ENCODE data around the gene ITFG2. TPM values are rescaled to one million over a fixed set of nuclear protein-coding genes. Genes with fewer than 3 reads are reported as not detected.
"Not testable (repeated sequence)": the region's sequence is repeated elsewhere in the genome, so short reads cannot be mapped to it uniquely, and the experiment has no call there.

Gene ITFG2
- total and polyA plus RNA-seq, 2 of the 13 experiments (the other 11 are each of a cell fraction or from before 2014, with no cell fraction given): 14.8 to 15.5 TPM

GRCh38 chr12:2770544-2770943 lies 41.9 kb upstream of the ITFG2 start:
- H3K27ac ChIP-seq (ENCODE audit: extremely low read length, insufficient read depth, low read length); DNase-seq (ENCODE audit: low spot score); H2AFZ ChIP-seq (ENCODE audit: low read length); in situ Hi-C loops (cut with HindIII; ENCODE audit: extremely low pct_ligation_motif_present, low pct_unique_long_range_greater_than_20kb); ATAC-seq; BruUV-seq (replicated peaks); H3K4me2 ChIP-seq (ENCODE audit: low read depth, low read length); H3K79me2 ChIP-seq (ENCODE audit: insufficient read depth, low read length); H3K4me3 ChIP-seq (replicated peaks in 1 of 3; ENCODE audit: insufficient read depth in 1 of 3, low read depth in 2 of 3, low read length in 3 of 3); CTCF ChIA-PET (ENCODE audit: low intra/inter-chr PET ratio, low total read pairs); H3K36me3 ChIP-seq (replicated peaks in 1 of 2; ENCODE audit: control insufficient read depth in 1 of 2, insufficient read depth in 2 of 2, low read length in 2 of 2); H3K9ac ChIP-seq (ENCODE audit: insufficient read depth, low read depth, low read length); H3K4me1 ChIP-seq (ENCODE audit: insufficient read depth, low read length); POLR2A ChIA-PET; H3K9me3 ChIP-seq (ENCODE audit: low read length); H4K20me1 ChIP-seq (ENCODE audit: insufficient read depth, low read length); intact Hi-C loops (cut with micrococcal nuclease; ENCODE audit: unreplicated experiment); FAIRE-seq: not testable (repeated sequence)
- WGBS (ENCODE audit: low lambda C conversion rate): 64% methylated on average over 3 of the region's 3 CpGs
- H3K27me3 ChIP-seq (ENCODE audit: control insufficient read depth in 1 of 2, insufficient read depth in 2 of 2, low read length in 2 of 2): peaks cover 7 to 43% of the 10 kb centered on the region in 2 experiments; a peak in 4 of 5 replicates

GRCh38 chr12:2772370-2772769 lies 40.1 kb upstream of the ITFG2 start:
- H3K9ac ChIP-seq (ENCODE audit: insufficient read depth, low read depth, low read length): no peak overlapping the region
- 18% methylated on average over 4 of the region's 4 CpGs for WGBS (ENCODE audit: low lambda C conversion rate)
- no TSS peak for BruUV-seq (replicated peaks)
- FAIRE-seq (no peak), ATAC-seq (no peak), DNase-seq (ENCODE audit: low spot score) (no peak)
- no peaks in the 10 kb centered on the region for H3K79me2 ChIP-seq (ENCODE audit: insufficient read depth, low read length)
- H3K36me3 ChIP-seq (replicated peaks in 1 of 2; ENCODE audit: control insufficient read depth in 1 of 2, insufficient read depth in 2 of 2, low read length in 2 of 2): no peaks in the 10 kb centered on the region
- in situ Hi-C loops (cut with HindIII; ENCODE audit: extremely low pct_ligation_motif_present, low pct_unique_long_range_greater_than_20kb) (no loop called here), intact Hi-C loops (cut with micrococcal nuclease; ENCODE audit: unreplicated experiment) (no loop called here)
- no peak overlapping the region for H3K27ac ChIP-seq (ENCODE audit: extremely low read length, insufficient read depth, low read length)
- ChIA-PET POLR2A (no interaction called here), CTCF (ENCODE audit: low intra/inter-chr PET ratio, low total read pairs) (no interaction called here)
- no peaks in the 10 kb centered on the region for H3K4me1 ChIP-seq (ENCODE audit: insufficient read depth, low read length)
- no peak overlapping the region for H3K4me2 ChIP-seq (ENCODE audit: low read depth, low read length)
- no peak overlapping the region for H3K4me3 ChIP-seq (replicated peaks in 1 of 3; ENCODE audit: insufficient read depth in 1 of 3, low read depth in 2 of 3, low read length in 3 of 3)
- peaks cover 5 to 54% of the 10 kb centered on the region in 2 experiments; a peak in 4 of 5 replicates for H3K27me3 ChIP-seq (ENCODE audit: control insufficient read depth in 1 of 2, insufficient read depth in 2 of 2, low read length in 2 of 2)
- TF ChIP-seq CC2D1A (CRISPR knock-in tag; IDR thresholded peaks at IDR 0.05) (no peak), ZNF138 (CRISPR knock-in tag; IDR thresholded peaks at IDR 0.05; ENCODE audit: low read depth) (no peak)
- H4K20me1 ChIP-seq (ENCODE audit: insufficient read depth, low read length): no peaks in the 10 kb centered on the region
- no peaks in the 10 kb centered on the region for H3K9me3 ChIP-seq (ENCODE audit: low read length)
- H2AFZ ChIP-seq (ENCODE audit: low read length): no peak overlapping the region
